ENCODE results near the gene DEGS1. TPM values are rescaled to one million over a fixed set of nuclear protein-coding genes. Genes with fewer than 3 reads are reported as not detected.

DEGS1 gene
- total RNA-seq, 1 experiment from 2014 or later: 59.8 TPM

DNA sequence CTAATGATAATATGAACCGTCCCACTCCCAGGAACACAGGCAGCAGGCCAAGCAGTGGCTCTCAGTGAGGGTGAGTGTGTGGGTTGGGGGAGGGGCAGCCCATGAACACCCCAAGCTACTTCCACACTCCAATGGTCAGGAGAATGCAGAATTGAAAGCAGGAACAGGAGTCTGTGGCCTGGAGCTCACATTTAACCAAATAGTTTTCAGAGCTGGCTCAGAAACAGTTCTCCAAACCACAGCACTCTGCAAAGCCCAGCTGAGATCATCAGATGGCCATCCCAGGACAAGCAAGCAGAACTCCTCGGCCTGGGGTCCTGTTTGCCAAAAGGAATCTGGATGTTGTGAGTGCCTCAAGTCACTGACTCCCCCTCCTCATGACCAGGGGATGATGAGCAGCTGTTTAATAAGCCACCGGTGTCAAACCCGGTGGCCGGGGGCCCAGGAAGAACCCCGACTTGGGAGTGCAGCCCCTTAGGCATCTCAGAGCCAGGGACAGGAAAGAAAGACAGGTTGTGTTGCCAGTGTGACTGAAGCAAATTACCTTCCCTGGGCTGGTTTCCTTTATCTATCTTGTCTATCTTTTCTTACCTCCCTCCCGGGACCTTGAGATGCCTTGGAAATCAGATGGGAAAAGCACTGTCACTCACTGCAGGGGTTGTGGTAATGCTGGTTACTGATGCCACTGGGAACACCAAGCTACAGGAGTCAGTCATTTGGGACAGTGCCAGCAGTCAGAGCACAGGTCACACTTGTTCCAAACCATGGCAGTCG lies 20.4 kb downstream of the DEGS1 start:
- peak overlapping the region; percentile 48; the same call in 1 of the 2 replicates for H3K14ac ChIP-seq (ENCODE audit: insufficient read depth, low read length)
- no peak overlapping the region for H2BK20ac ChIP-seq (ENCODE audit: low read depth, low read length, poor library complexity, severe bottlenecking)
- peak overlapping the region; percentile 72 for H2AFZ ChIP-seq (ENCODE audit: low read length)

More for the DNA sequence above, 20.4 kb downstream of the DEGS1 start:
- H3T11ph ChIP-seq (ENCODE audit: low read length): no peak overlapping the region
- peak overlapping the region; percentile 51 for H3K18ac ChIP-seq (ENCODE audit: insufficient read length, low read depth, low read length)
- H2BK5ac ChIP-seq (ENCODE audit: insufficient read length, low read length): no peak overlapping the region
- no peak overlapping the region for H4K91ac ChIP-seq (ENCODE audit: insufficient read length, low read depth, low read length)
- no peaks in the 10 kb centered on the region for H3K23me2 ChIP-seq (ENCODE audit: insufficient read length, low read depth, low read length, poor library complexity, severe bottlenecking)
- H4K8ac ChIP-seq (replicated peaks; ENCODE audit: insufficient read length, low read depth, low read length): no peak overlapping the region
- no peaks in the 10 kb centered on the region for H3K27me3 ChIP-seq (ENCODE audit: insufficient read depth, low read length)
- no peak overlapping the region for H3K9ac ChIP-seq (ENCODE audit: extremely low read depth, insufficient read length, low read length)
- peaks cover 0 to under 1% (median 0%) of the 10 kb centered on the region in 3 experiments; a peak in 1 of 7 replicates for H3K36me3 Mint-ChIP-seq (ENCODE audit: insufficient read depth in 1 of 3, low read depth in 3 of 3)
- peak overlapping the region; percentile 90 to 99 (median 98) for H3K27ac Mint-ChIP-seq
- no peak overlapping the region for H2BK12ac ChIP-seq (ENCODE audit: insufficient read length, low read depth, low read length)
- no peaks in the 10 kb centered on the region for H4K20me1 ChIP-seq (ENCODE audit: control insufficient read depth, insufficient read depth, insufficient read length)
- no peak overlapping the region for H3K27ac ChIP-seq (ENCODE audit: insufficient read length, low read depth, low read length)
- peak; percentile 67 for DNase-seq
- no peaks in the 10 kb centered on the region for H3K9me3 ChIP-seq (ENCODE audit: control insufficient read depth, low read depth, low read length)
- no peaks in the 10 kb centered on the region for H3K79me1 ChIP-seq (ENCODE audit: insufficient read depth, low read depth, low read length, poor library complexity, severe bottlenecking)
- no peaks in the 10 kb centered on the region for H3K9me3 Mint-ChIP-seq
- H2BK120ac ChIP-seq (ENCODE audit: low read depth, low read length, poor library complexity, severe bottlenecking): no peak overlapping the region
- H3K56ac ChIP-seq (ENCODE audit: insufficient read length, low read depth, low read length): no peak overlapping the region
- no peak overlapping the region for H3K23ac ChIP-seq (ENCODE audit: insufficient read length, low read depth, low read length)
- H3K27me3 Mint-ChIP-seq (ENCODE audit: low read depth): no peaks in the 10 kb centered on the region
- no peak overlapping the region for H4K5ac ChIP-seq (ENCODE audit: insufficient read length, low read depth, low read length)
- TF ChIP-seq, protein P1, sequence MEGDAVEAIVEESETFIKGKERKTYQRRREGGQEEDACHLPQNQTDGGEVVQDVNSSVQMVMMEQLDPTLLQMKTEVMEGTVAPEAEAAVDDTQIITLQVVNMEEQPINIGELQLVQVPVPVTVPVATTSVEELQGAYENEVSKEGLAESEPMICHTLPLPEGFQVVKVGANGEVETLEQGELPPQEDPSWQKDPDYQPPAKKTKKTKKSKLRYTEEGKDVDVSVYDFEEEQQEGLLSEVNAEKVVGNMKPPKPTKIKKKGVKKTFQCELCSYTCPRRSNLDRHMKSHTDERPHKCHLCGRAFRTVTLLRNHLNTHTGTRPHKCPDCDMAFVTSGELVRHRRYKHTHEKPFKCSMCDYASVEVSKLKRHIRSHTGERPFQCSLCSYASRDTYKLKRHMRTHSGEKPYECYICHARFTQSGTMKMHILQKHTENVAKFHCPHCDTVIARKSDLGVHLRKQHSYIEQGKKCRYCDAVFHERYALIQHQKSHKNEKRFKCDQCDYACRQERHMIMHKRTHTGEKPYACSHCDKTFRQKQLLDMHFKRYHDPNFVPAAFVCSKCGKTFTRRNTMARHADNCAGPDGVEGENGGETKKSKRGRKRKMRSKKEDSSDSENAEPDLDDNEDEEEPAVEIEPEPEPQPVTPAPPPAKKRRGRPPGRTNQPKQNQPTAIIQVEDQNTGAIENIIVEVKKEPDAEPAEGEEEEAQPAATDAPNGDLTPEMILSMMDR (conservative IDR thresholded peaks at IDR 0.05): no peak
- H3K4me3 Mint-ChIP-seq: peak overlapping the region in 1 of 2 experiments; percentile 58; a peak in 1 of 5 replicates
- H2BK15ac ChIP-seq (ENCODE audit: low read depth, low read length): no peak overlapping the region; the same call in 1 of the 2 replicates
- H2AK5ac ChIP-seq (ENCODE audit: insufficient read length, low read length): no peak overlapping the region
- peaks cover 3% of the 10 kb centered on the region; the same call in 1 of the 2 replicates for H3K4me1 ChIP-seq (ENCODE audit: insufficient read depth, low read length)
- no CpG with 5 or more reads among the region's 8 CpGs for WGBS (ENCODE audit: extremely low coverage, insufficient read length, low lambda C conversion rate)
- H3K79me2 ChIP-seq (ENCODE audit: insufficient read depth, low read length): no peaks in the 10 kb centered on the region
- H3K4ac ChIP-seq (ENCODE audit: low read depth, low read length): no peak overlapping the region
- H3K4me2 ChIP-seq (ENCODE audit: insufficient read depth, insufficient read length, low read length): no peak overlapping the region
- H3K4me1 Mint-ChIP-seq: peaks cover 20 to 35% of the 10 kb centered on the region in 2 experiments
